KMS-11 (cell line): ENCODE results near the gene SIX6.

ENCODE experiments used
- H2AFZ ChIP-seq: fragments of 200-600 bp; sonication (generic); 2 replicates; pipeline ENCODE4 v1.6.1; 2016; ENCODE audit warnings: antibody characterized with exemption, mixed run types, low read depth
- H3K27ac ChIP-seq: fragments of 200-600 bp; sonication (generic); 2 replicates; pipeline ENCODE4 v1.6.1; 2016; ENCODE audit warnings: mild to moderate bottlenecking, mixed run types
- H3K27me3 ChIP-seq: fragments of 200-600 bp; sonication (generic); 2 replicates; pipeline ENCODE4 v1.6.1; 2017; ENCODE audit warnings: mild to moderate bottlenecking, low read depth, mixed run types, moderate library complexity; ENCODE audit not compliant: insufficient read depth
- H3K36me3 ChIP-seq: fragments of 200-600 bp; sonication (generic); 2 replicates; pipeline ENCODE4 v1.6.1; 2017; ENCODE audit warnings: mild to moderate bottlenecking, mixed run types; ENCODE audit not compliant: insufficient read depth
- H3K4me1 ChIP-seq: fragments of 200-600 bp; sonication (generic); 2 replicates; pipeline ENCODE4 v1.6.1; 2016; ENCODE audit warnings: mild to moderate bottlenecking, low read depth, mixed run types; ENCODE audit not compliant: poor library complexity, severe bottlenecking
- H3K4me2 ChIP-seq: fragments of 200-600 bp; sonication (generic); 2 replicates; pipeline ENCODE4 v1.7.0; 2016; ENCODE audit warnings: mild to moderate bottlenecking, mixed run types
- H3K4me3 ChIP-seq: fragments of 200-600 bp; sonication (generic); IDR thresholded peaks from 2 replicates; pipeline ENCODE4 v1.6.1; 2017; ENCODE audit warnings: low read depth, low read length, mixed read lengths; ENCODE audit not compliant: insufficient read depth
- H3K79me2 ChIP-seq: fragments of 200-600 bp; sonication (generic); 2 replicates; pipeline ENCODE4 v1.6.1; 2016; ENCODE audit warnings: low read depth, mixed run types; ENCODE audit not compliant: insufficient read depth
- H3K9ac ChIP-seq: fragments of 200-600 bp; sonication (generic); 2 replicates; pipeline ENCODE4 v1.6.1; 2016; ENCODE audit warnings: mild to moderate bottlenecking, mixed run types
- H4K20me1 ChIP-seq: fragments of 200-600 bp; sonication (generic); 2 replicates; pipeline ENCODE4 v1.6.1; 2016; ENCODE audit warnings: mild to moderate bottlenecking, mixed run types; ENCODE audit not compliant: insufficient read depth
- CTCF ChIP-seq: fragments of 200-600 bp; sonication (generic); conservative IDR thresholded peaks from 2 replicates; pipeline ENCODE4 v1.6.1; 2017; ENCODE audit warnings: low read depth, mild to moderate bottlenecking, antibody characterized with exemption, low read length, moderate library complexity, mixed read lengths

SIX6 gene

GRCh38 chr14:60506985-60507829 is 1.7 kb upstream of the SIX6 start:
- no peak for TF ChIP-seq CTCF
- Histone ChIP-seq H3K4me2 (no peak overlapping the region), H4K20me1 (no peaks in the 10 kb centered on the region), H3K4me3 (no peak overlapping the region), H3K79me2 (no peaks in the 10 kb centered on the region), H2AFZ (no peak overlapping the region), H3K27me3 (no peaks in the 10 kb centered on the region), H3K27ac (no peak overlapping the region), H3K4me1 (no peaks in the 10 kb centered on the region), H3K9ac (no peak overlapping the region), H3K36me3 (no peaks in the 10 kb centered on the region)

DNA sequence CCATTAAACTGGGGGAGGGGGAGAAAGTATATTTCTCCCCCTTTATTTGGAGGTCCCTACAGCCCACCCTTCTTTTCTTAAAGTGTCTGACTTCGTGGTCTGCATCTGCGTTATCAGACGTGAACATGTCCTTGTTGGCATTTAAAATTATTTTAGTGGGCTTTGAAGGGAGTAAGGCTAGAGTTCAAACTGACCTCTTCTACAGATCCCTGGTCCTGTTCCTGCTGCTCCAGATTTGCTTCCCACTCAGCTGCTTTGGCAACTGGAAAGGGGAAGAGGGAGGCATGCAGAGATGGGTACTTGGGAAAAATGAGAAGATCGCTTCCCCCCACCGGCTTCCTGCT is 611 bp upstream of the SIX6 start:
- Histone ChIP-seq H4K20me1 (no peaks in the 10 kb centered on the region), H3K4me2 (no peak overlapping the region), H3K79me2 (no peaks in the 10 kb centered on the region), H3K36me3 (no peaks in the 10 kb centered on the region), H3K27me3 (no peaks in the 10 kb centered on the region), H3K27ac (no peak overlapping the region), H3K4me3 (no peak overlapping the region), H2AFZ (no peak overlapping the region), H3K4me1 (no peaks in the 10 kb centered on the region), H3K9ac (no peak overlapping the region)
- no peak for TF ChIP-seq CTCF

GRCh38 chr14:60509438-60510253 is 700 bp downstream of the SIX6 start:
- no peak overlapping the region for H3K9ac ChIP-seq
- no peaks in the 10 kb centered on the region for H3K27me3 ChIP-seq

More at GRCh38 chr14:60509438-60510253, 700 bp downstream of the SIX6 start:
- Histone ChIP-seq H4K20me1 (no peaks in the 10 kb centered on the region), H3K27ac (no peak overlapping the region), H3K4me1 (no peaks in the 10 kb centered on the region), H3K79me2 (no peaks in the 10 kb centered on the region), H2AFZ (no peak overlapping the region), H3K4me3 (no peak overlapping the region), H3K36me3 (no peaks in the 10 kb centered on the region), H3K4me2 (no peak overlapping the region)
- no peak for TF ChIP-seq CTCF
